Endothelial cell of umbilical vein (primary cell): ENCODE measurements around the gene KCNMA1. TPM values are rescaled to one million over a fixed set of nuclear protein-coding genes. Genes with fewer than 3 reads are reported as not detected.

ENCODE experiments used
- BruUV-seq: library from RNA; stranded (reverse); fragments of 400-500 nt; replicated peaks from 2 replicates; lab custom pipeline; 2021; lab: Mats Ljungman, UMichigan
- CTCF ChIA-PET: fragments of 300-600, 350-600 bp; sonication (Branson Sonifier 250); formaldehyde crosslinking; loops from one replicate; lab custom pipeline; 2021; ENCODE audit warnings: antibody characterized with exemption, inconsistent platforms; lab: Charles Lee
- POLR2A ChIA-PET: fragments of 300-600, 350-600 bp; sonication (Branson Sonifier 250); formaldehyde crosslinking; loops from one replicate; lab custom pipeline; 2021; ENCODE audit warnings: antibody characterized with exemption, inconsistent platforms; lab: Charles Lee
- DNase-seq: peaks from one replicate; pipeline ENCODE4 v3.0.0-alpha.2; 2011; ENCODE audit warnings: low read depth, low spot score
- FAIRE-seq: peaks from 2 replicates; lab custom pipeline; 2011; peaks lifted over from hg19 to GRCh38; lab: Jason Lieb, UNC
- H2AFZ ChIP-seq: 2 replicates; pipeline ENCODE4 v1.6.0; 2012; ENCODE audit warnings: low read depth, low read length, control low read depth, inconsistent platforms
- H3K27ac ChIP-seq: 2 replicates; pipeline ENCODE4 v1.5.1; 2011; ENCODE audit warnings: low read depth, mild to moderate bottlenecking, control low read depth, low read length, moderate library complexity; ENCODE audit not compliant: insufficient read depth
- H3K27me3 ChIP-seq, 2 experiments: 2 replicates each; pipeline versions ENCODE4 v1.6.0 to v1.6.1; 2011; ENCODE audit warnings: low read length in 2 of 2, mixed read lengths in 1 of 2; ENCODE audit not compliant: control insufficient read depth in 2 of 2, insufficient read depth in 2 of 2
- H3K36me3 ChIP-seq, 2 experiments: 2 replicates in 1 of 2; 3 replicates in 1 of 2; pipeline ENCODE4 v1.5.1; 2011; ENCODE audit warnings: low read length in 2 of 2, mild to moderate bottlenecking in 1 of 2, moderate library complexity in 1 of 2; ENCODE audit not compliant: control insufficient read depth in 2 of 2, insufficient read depth in 2 of 2; ENCODE audit errors: extremely low read depth in 1 of 2
- H3K4me1 ChIP-seq: 3 replicates; pipeline ENCODE4 v1.5.1; 2011; ENCODE audit warnings: mild to moderate bottlenecking, low read length; ENCODE audit not compliant: control insufficient read depth, insufficient read depth; ENCODE audit errors: extremely low read depth
- H3K4me2 ChIP-seq: 2 replicates; pipeline ENCODE4 v1.6.1; 2011; ENCODE audit warnings: low read length, control low read depth, mixed read lengths; ENCODE audit not compliant: insufficient read depth
- H3K4me3 ChIP-seq, 3 experiments: fragments of 200-600 bp in 1 of 3; sonication (generic), shearing (Covaris generic) in 1 of 3; replicated peaks in 1 of 3; 2 replicates each; pipeline ENCODE4 v1.5.1; 2011 to 2016; ENCODE audit warnings: control low read depth in 3 of 3, low read length in 3 of 3, mild to moderate bottlenecking in 2 of 3, inconsistent platforms in 1 of 3, low read depth in 1 of 3, moderate library complexity in 1 of 3; ENCODE audit not compliant: insufficient read depth in 1 of 3
- H3K79me2 ChIP-seq: 2 replicates; pipeline ENCODE4 v1.6.0; 2012; ENCODE audit warnings: low read length, inconsistent platforms; ENCODE audit not compliant: control insufficient read depth, insufficient read depth
- H3K9ac ChIP-seq: replicated peaks from 2 replicates; pipeline ENCODE3; 2011; ENCODE audit warnings: low read length, control low read depth; ENCODE audit not compliant: insufficient read depth; ENCODE audit errors: extremely low read depth
- H3K9me1 ChIP-seq: replicated peaks from 3 replicates; pipeline ENCODE4 v1.6.0; 2011; ENCODE audit warnings: mild to moderate bottlenecking, low read length; ENCODE audit not compliant: control insufficient read depth, insufficient read depth; ENCODE audit errors: extremely low read depth
- H3K9me3 ChIP-seq: replicated peaks from 2 replicates; pipeline ENCODE4 v1.5.1; 2012; ENCODE audit warnings: low read length, inconsistent platforms; ENCODE audit not compliant: control insufficient read depth, insufficient read depth
- H4K20me1 ChIP-seq: replicated peaks from 2 replicates; pipeline ENCODE3; 2011; ENCODE audit warnings: mild to moderate bottlenecking, low read length; ENCODE audit not compliant: control insufficient read depth, insufficient read depth; ENCODE audit errors: extremely low read depth
- CTCF ChIP-seq, 2 donors: IDR thresholded peaks; 1 replicate in 1 of 2; 2 replicates in 1 of 2; pipeline ENCODE4 v1.5.1; 2011; ENCODE audit warnings: low read length in 2 of 2, mild to moderate bottlenecking in 2 of 2, moderate library complexity in 2 of 2, control low read depth in 1 of 2, inconsistent platforms in 1 of 2, low read depth in 1 of 2; ENCODE audit not compliant: insufficient read depth in 1 of 2; ENCODE audit errors: extremely low read depth in 1 of 2
- EZH2 ChIP-seq: IDR thresholded peaks from 2 replicates; pipeline ENCODE4 v1.6.1; 2012; ENCODE audit warnings: borderline replicate concordance, low read depth, mild to moderate bottlenecking, moderate library complexity, low read length, inconsistent platforms; ENCODE audit not compliant: severe bottlenecking
- FOS ChIP-seq: IDR thresholded peaks from 2 replicates; pipeline ENCODE4 v1.6.1; 2011; ENCODE audit warnings: mild to moderate bottlenecking, low read length, moderate library complexity, borderline replicate concordance; ENCODE audit not compliant: insufficient read depth
- GATA2 ChIP-seq: IDR thresholded peaks from 2 replicates; pipeline ENCODE4 v1.7.0; 2011; ENCODE audit warnings: low read depth, mild to moderate bottlenecking, moderate library complexity, mixed read lengths, low read length; ENCODE audit not compliant: insufficient read length, insufficient read depth
- MAX ChIP-seq: IDR thresholded peaks from 2 replicates; pipeline ENCODE4 v1.6.1; 2011; ENCODE audit not compliant: insufficient read depth, insufficient read length
- MYC ChIP-seq: IDR thresholded peaks from one replicate; pipeline ENCODE4 v1.6.1; 2011; ENCODE audit warnings: mild to moderate bottlenecking, low read depth, low read length
- POLR2A ChIP-seq: IDR thresholded peaks from 2 replicates; pipeline ENCODE4 v1.6.1; 2012; ENCODE audit warnings: low read depth, mild to moderate bottlenecking, control low read depth, low read length
- POLR2AphosphoS5 ChIP-seq: IDR thresholded peaks from 2 replicates; pipeline ENCODE4 v1.6.1; 2012; ENCODE audit warnings: low read depth, mild to moderate bottlenecking, control low read depth, low read length, moderate library complexity; ENCODE audit not compliant: insufficient read depth
- dilution Hi-C: fragments of 300-500 bp; cut with MboI; formaldehyde crosslinking; loops from one replicate; pipeline ENCODE4 v1.15.0; 2019; ENCODE audit warnings: low sequenced_read_pairs; ENCODE audit not compliant: extremely low pct_ligation_motif_present
- intact Hi-C: fragments of 100-400 bp; cut with micrococcal nuclease; formaldehyde crosslinking; loops from one replicate; pipeline ENCODE4 v1.10.0; 2022
- polyA plus RNA-seq, 4 experiments: library from polyadenylated mRNA; depleted of rRNA in 3 of 4; stranded (reverse) in 3 of 4; unstranded in 1 of 4; fragments of >200 nt; gene quantifications; 2 replicates each; pipeline versions ENCODE4 v1.2.1 to v1.2.3, GENCODE V29; 2011 to 2012; ENCODE audit warnings: missing spikeins in 1 of 4
- total RNA-seq: library from RNA; stranded (reverse); gene quantifications from 2 replicates; pipeline ENCODE4 v1.2.3, GENCODE V29; 2021

Gene KCNMA1
- total and polyA plus RNA-seq, 2 donors (not counting 3 experiments of a cell fraction or from before 2014, with no cell fraction given) = 0.10 to 0.82 TPM

- Histone ChIP-seq H3K79me2 (no peaks in the 10 kb centered on the region), H4K20me1 (no peaks in the 10 kb centered on the region), H2AFZ (no peak overlapping the region), H3K36me3 (no peaks in the 10 kb centered on the region), H3K4me2 (no peak overlapping the region), H3K27me3 (no peaks in the 10 kb centered on the region), H3K27ac (no peak overlapping the region), H3K9ac (no peak overlapping the region), H3K9me1 (no peaks in the 10 kb centered on the region), H3K4me1 (peaks cover 6% of the 10 kb centered on the region), H3K9me3 (no peaks in the 10 kb centered on the region), H3K4me3 (no peak overlapping the region)
- FAIRE-seq (no peak), DNase-seq (no peak)
- intact Hi-C loops (no loop called here), dilution Hi-C loops (no loop called here)
- ChIA-PET CTCF (interaction anchor here (1.3 kb wide), 1 partner anchor 263 kb away, joined by 8 read pairs; no protein-coding TSS in a partner anchor), POLR2A (no interaction called here)
- BruUV-seq = no TSS peak
- TF ChIP-seq POLR2A (no peak), EZH2 (no peak), MAX (no peak), MYC (no peak), GATA2 (no peak), POLR2AphosphoS5 (no peak), CTCF (IDR thresholded peaks at IDR 0.05; ENCODE audit: extremely low read depth in 1 of 2, insufficient read depth in 1 of 2, low read depth in 1 of 2, low read length in 2 of 2) (no peak), FOS (no peak)
Observed at GRCh38 chr10:77378366-77379349, 258.9 kb downstream of the KCNMA1 start.
